Upper lobe of left lung (tissue), 4 donors: ENCODE data around the gene MICAL3.

Experiments
- POLR2AphosphoS5 ChIP-seq, 2 donors: sonication (generic); formaldehyde crosslinking; IDR thresholded peaks; one replicate each; pipeline ENCODE4 v1.5.1; 2017; ENCODE audit warnings: antibody characterized with exemption in 2 of 2
- TF ChIP-seq, protein P1 (sequence below), 6 experiments: fragments of 450-650 bp in 4 of 6; fragments of 200-600 bp in 2 of 6; sonication (generic) in 2 of 6; IDR thresholded peaks; one replicate each; pipeline ENCODE4 v1.5.1; 2016 to 2019; ENCODE audit warnings: antibody characterized with exemption in 6 of 6

DNA sequence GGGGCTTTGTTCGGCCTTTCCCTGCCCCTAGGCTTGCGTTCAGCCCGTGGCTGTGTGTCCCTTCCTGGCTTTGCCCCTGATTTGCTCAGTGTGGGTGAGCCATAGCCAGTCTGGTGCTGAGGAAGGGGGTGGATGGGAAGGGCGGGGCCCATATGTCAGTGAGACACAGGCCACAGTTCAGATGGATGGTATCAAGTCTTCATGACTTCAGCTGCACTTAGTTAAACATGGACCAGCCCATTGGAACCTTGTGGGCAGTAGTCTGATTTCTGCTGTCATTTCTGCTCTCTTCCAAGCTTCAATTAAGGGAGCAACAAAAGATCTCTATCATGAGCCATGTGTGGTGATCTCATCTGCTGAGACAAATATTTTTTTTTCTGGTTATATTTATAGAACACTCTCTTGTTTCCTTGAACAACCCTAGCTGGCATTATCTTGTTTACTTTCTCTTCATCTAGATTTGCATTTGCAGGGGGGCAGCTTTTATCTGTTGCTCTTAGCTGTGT, 31.9 kb upstream of the MICAL3 start:
- TF ChIP-seq, protein P1, sequence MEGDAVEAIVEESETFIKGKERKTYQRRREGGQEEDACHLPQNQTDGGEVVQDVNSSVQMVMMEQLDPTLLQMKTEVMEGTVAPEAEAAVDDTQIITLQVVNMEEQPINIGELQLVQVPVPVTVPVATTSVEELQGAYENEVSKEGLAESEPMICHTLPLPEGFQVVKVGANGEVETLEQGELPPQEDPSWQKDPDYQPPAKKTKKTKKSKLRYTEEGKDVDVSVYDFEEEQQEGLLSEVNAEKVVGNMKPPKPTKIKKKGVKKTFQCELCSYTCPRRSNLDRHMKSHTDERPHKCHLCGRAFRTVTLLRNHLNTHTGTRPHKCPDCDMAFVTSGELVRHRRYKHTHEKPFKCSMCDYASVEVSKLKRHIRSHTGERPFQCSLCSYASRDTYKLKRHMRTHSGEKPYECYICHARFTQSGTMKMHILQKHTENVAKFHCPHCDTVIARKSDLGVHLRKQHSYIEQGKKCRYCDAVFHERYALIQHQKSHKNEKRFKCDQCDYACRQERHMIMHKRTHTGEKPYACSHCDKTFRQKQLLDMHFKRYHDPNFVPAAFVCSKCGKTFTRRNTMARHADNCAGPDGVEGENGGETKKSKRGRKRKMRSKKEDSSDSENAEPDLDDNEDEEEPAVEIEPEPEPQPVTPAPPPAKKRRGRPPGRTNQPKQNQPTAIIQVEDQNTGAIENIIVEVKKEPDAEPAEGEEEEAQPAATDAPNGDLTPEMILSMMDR (IDR thresholded peaks at IDR 0.05), result no peak
- TF ChIP-seq POLR2AphosphoS5 (IDR thresholded peaks at IDR 0.05), result peak in 1 of 2 donors; percentile 15
